Glutamatergic neuron (in vitro differentiated cells): ENCODE results near the gene EMILIN2. TPM values are rescaled to one million over a fixed set of nuclear protein-coding genes. Genes with fewer than 3 reads are reported as not detected.
"Not testable (repeated sequence)": the region's sequence is repeated elsewhere in the genome, so short reads cannot be mapped to it uniquely, and the experiment has no call there.

ENCODE experiments used
- DNase-seq: peaks from one replicate; pipeline ENCODE4 v3.0.0; 2022
- H3K27ac Mint-ChIP-seq: one replicate; pipeline ENCODE4 v1.8.0; 2020; ENCODE audit warnings: mild to moderate bottlenecking, mixed read lengths, inconsistent platforms; ENCODE audit not compliant: unreplicated experiment
- H3K27me3 Mint-ChIP-seq: one replicate; pipeline ENCODE4 v1.8.0; 2020; ENCODE audit warnings: mild to moderate bottlenecking, moderate library complexity, mixed read lengths, inconsistent platforms; ENCODE audit not compliant: unreplicated experiment
- H3K36me3 Mint-ChIP-seq: one replicate; pipeline ENCODE4 v1.8.0; 2020; ENCODE audit warnings: mild to moderate bottlenecking, mixed read lengths, inconsistent platforms; ENCODE audit not compliant: unreplicated experiment
- H3K4me1 Mint-ChIP-seq: one replicate; pipeline ENCODE4 v1.8.0; 2020; ENCODE audit warnings: mild to moderate bottlenecking, low read depth, mixed read lengths, inconsistent platforms; ENCODE audit not compliant: unreplicated experiment
- H3K4me3 Mint-ChIP-seq: one replicate; pipeline ENCODE4 v1.8.0; 2020; ENCODE audit warnings: mild to moderate bottlenecking, mixed read lengths, inconsistent platforms; ENCODE audit not compliant: unreplicated experiment
- H3K9me3 Mint-ChIP-seq: one replicate; pipeline ENCODE4 v1.8.0; 2020; ENCODE audit warnings: mild to moderate bottlenecking, moderate library complexity, mixed read lengths, inconsistent platforms; ENCODE audit not compliant: unreplicated experiment
- total RNA-seq: library from RNA; stranded (reverse); fragmentation: NEBNext Ultra II Directional; extraction: Animal tissue kit (Norgen Biotek cat#: 25700); gene quantifications from one replicate; pipeline ENCODE4 v1.2.1, GENCODE V29; 2021; ENCODE audit not compliant: unreplicated experiment
- TF ChIP-seq, protein P1 (sequence below): fragments of 200-600 bp; sonication (generic); IDR thresholded peaks from one replicate; pipeline ENCODE4 v1.5.0; 2021; ENCODE audit not compliant: partially characterized antibody, unreplicated experiment

The EMILIN2 gene
- total RNA-seq, 1 donor from 2014 or later: 4.1 TPM

DNA sequence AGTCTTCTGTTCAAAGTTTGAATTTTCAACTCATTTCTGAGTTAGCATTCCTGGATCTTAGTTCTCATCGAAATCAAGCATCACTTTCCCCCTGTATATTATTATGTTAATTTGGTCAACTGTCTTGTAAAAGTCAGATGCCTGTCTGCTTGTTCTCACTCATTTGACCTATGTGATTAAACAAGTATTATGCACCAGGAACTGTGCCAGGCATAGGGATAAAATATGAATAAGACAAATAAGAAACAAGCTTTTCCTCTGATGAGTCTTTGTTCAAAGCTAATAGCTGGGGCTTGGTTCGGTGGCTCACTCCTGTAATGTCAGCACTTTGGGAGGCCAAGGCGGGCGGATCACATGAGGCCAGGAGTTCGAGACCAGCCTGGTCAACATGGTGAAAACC is 19.7 kb upstream of the EMILIN2 start:
- TF ChIP-seq, protein P1, sequence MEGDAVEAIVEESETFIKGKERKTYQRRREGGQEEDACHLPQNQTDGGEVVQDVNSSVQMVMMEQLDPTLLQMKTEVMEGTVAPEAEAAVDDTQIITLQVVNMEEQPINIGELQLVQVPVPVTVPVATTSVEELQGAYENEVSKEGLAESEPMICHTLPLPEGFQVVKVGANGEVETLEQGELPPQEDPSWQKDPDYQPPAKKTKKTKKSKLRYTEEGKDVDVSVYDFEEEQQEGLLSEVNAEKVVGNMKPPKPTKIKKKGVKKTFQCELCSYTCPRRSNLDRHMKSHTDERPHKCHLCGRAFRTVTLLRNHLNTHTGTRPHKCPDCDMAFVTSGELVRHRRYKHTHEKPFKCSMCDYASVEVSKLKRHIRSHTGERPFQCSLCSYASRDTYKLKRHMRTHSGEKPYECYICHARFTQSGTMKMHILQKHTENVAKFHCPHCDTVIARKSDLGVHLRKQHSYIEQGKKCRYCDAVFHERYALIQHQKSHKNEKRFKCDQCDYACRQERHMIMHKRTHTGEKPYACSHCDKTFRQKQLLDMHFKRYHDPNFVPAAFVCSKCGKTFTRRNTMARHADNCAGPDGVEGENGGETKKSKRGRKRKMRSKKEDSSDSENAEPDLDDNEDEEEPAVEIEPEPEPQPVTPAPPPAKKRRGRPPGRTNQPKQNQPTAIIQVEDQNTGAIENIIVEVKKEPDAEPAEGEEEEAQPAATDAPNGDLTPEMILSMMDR: no peak
- H3K27me3 Mint-ChIP-seq: no peaks in the 10 kb centered on the region
- no peak overlapping the region for H3K27ac Mint-ChIP-seq
- H3K9me3 Mint-ChIP-seq: no peaks in the 10 kb centered on the region
- no peaks in the 10 kb centered on the region for H3K4me1 Mint-ChIP-seq
- H3K36me3 Mint-ChIP-seq: no peaks in the 10 kb centered on the region
- no peak for DNase-seq
- H3K4me3 Mint-ChIP-seq: no peak overlapping the region

DNA sequence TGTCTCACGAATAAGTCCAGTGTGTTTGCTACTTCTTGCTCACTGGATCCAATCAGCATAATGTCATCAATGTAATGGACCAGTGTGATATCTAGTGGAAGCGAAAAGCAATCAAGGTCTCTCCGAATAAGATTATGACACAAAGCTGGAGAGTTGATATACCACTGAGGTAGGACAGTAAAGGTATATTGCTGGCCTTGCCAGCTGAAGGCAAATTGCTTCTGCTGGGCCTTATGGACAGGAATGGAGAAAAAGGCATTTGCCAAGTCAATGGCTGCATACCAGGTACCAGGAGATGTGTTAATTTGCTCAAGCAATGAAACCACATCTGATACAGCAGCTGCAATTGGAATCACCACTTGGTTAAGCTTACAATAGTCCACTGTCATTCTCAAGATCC is 10.7 kb upstream of the EMILIN2 start:
- not testable (repeated sequence) for DNase-seq, H3K9me3 Mint-ChIP-seq, H3K27ac Mint-ChIP-seq, H3K27me3 Mint-ChIP-seq, H3K4me3 Mint-ChIP-seq, H3K4me1 Mint-ChIP-seq, H3K36me3 Mint-ChIP-seq

DNA sequence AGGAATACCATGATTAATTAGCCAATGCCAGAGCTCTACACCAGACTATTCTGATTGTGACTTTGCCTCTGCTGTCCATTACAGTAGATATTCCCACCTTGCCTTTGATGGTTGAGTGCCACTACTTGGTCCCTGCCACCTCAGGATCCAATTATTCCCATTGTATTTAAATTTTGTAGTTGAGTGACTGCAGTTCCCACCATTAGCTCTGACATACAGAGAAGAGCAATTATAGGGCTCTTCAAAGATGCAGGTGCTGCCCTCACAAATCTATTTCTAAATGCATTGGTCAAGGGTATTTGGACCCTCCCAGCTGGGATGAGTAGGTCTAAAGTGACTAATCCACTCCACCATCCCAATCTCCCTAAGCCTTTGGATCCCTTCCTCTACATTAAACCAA is 9.5 kb upstream of the EMILIN2 start:
- H3K27me3 Mint-ChIP-seq, H3K4me1 Mint-ChIP-seq, H3K4me3 Mint-ChIP-seq, DNase-seq, H3K36me3 Mint-ChIP-seq, H3K9me3 Mint-ChIP-seq, H3K27ac Mint-ChIP-seq: not testable (repeated sequence)

DNA sequence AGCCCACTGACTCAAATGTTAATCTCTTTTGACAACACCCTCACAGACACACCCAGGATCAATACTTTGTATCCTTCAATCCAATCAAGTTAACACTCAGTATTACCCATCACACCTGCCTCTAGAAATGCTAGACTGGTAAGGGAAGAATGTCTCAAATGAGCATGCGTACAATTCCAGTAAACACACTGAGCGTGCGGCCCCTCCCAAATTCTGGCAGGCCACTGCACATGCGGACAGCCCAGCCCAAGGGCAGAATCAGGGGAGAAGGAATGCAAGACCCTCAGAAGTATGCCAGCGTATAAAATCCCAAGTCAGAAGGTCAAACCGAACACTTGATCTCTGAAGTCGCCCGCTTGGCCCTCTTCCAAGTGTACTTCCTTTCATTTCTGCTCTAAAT is 7.6 kb upstream of the EMILIN2 start:
- Mint-ChIP-seq H3K27me3 (peaks cover 9% of the 10 kb centered on the region), H3K27ac (no peak overlapping the region), H3K36me3 (no peaks in the 10 kb centered on the region), H3K4me3 (no peak overlapping the region), H3K9me3 (peaks cover 4% of the 10 kb centered on the region), H3K4me1 (no peaks in the 10 kb centered on the region)
- DNase-seq: no peak
- TF ChIP-seq, protein P1: no peak

DNA sequence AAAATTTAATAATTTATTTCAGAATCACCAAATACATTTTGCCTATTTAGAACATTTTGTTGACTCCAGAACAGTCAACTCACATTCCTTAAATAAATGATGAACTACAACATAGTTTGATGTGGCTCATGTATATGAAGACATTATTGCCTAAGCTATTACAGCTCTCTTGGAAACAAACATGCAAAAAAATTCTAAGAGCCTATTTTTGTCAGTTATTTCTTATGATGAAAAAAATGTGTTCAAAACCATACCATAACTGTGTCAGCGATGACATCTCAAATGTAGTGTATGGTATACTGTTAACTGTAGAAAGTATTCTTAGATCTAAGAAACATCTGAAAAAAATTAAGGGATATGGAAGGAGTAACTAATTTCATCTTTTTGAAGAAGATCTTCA is 6.3 kb upstream of the EMILIN2 start:
- TF ChIP-seq, protein P1: no peak
- H3K4me1 Mint-ChIP-seq: no peaks in the 10 kb centered on the region
- peaks cover 14% of the 10 kb centered on the region for H3K27me3 Mint-ChIP-seq
- DNase-seq: no peak
- peaks cover 4% of the 10 kb centered on the region for H3K9me3 Mint-ChIP-seq
- H3K27ac Mint-ChIP-seq: no peak overlapping the region
- H3K36me3 Mint-ChIP-seq: no peaks in the 10 kb centered on the region
- H3K4me3 Mint-ChIP-seq: no peak overlapping the region

DNA sequence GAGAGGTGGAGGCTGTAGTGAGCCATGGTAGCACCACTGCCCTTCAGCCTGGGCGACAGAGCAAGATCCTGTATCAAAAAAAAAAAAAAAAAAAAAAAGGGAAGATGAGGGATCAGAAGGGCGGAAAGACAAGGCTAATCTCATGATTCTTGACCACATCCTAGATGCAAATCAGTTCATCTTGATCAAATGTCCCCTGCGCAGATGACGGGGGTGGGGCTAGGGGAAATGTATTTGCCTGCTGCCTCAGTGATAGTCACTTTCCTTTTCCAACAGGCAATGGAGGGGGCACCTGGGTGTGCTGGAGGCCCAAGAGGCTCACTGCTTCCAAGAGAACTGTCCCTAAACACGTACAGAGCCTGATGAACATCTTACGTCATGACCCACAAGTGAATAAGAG is 3.7 kb upstream of the EMILIN2 start:
- DNase-seq: no peak
- Mint-ChIP-seq H3K27me3 (peaks cover 24% of the 10 kb centered on the region), H3K4me3 (no peak overlapping the region), H3K36me3 (no peaks in the 10 kb centered on the region), H3K27ac (no peak overlapping the region), H3K4me1 (peaks cover 7% of the 10 kb centered on the region), H3K9me3 (peaks cover 5% of the 10 kb centered on the region)
- TF ChIP-seq, protein P1: no peak
